HEK293T (cell line): ENCODE measurements around the gene UQCRQ.

ENCODE experiments used
- ARNT ChIP-seq: fragments of 450-650 bp; IDR thresholded peaks from 2 replicates; pipeline ENCODE4 v1.6.1; 2017; ENCODE audit warnings: mild to moderate bottlenecking
- FOXA1 ChIP-seq: fragments of 450-650 bp; IDR thresholded peaks from 2 replicates; pipeline ENCODE4 v1.6.1; 2016; ENCODE audit warnings: mild to moderate bottlenecking
- FOXM1 ChIP-seq: fragments of 450-650 bp; IDR thresholded peaks from 2 replicates; pipeline ENCODE4 v1.6.1; 2017; ENCODE audit warnings: mild to moderate bottlenecking, borderline replicate concordance
- HDGF ChIP-seq: fragments of 450-650 bp; IDR thresholded peaks from 2 replicates; pipeline ENCODE4 v1.6.1; 2017; ENCODE audit warnings: antibody characterized with exemption, borderline replicate concordance
- L3MBTL2 ChIP-seq: fragments of 450-650 bp; conservative IDR thresholded peaks from 2 replicates; pipeline ENCODE4 v1.6.1; 2016; ENCODE audit warnings: mild to moderate bottlenecking
- LEF1 ChIP-seq: fragments of 450-650 bp; IDR thresholded peaks from 2 replicates; pipeline ENCODE4 v1.6.1; 2017; ENCODE audit warnings: mild to moderate bottlenecking, borderline replicate concordance
- NFRKB ChIP-seq: fragments of 450-650 bp; IDR thresholded peaks from 2 replicates; pipeline ENCODE4 v1.6.1; 2016; ENCODE audit warnings: mild to moderate bottlenecking, moderate library complexity
- PKNOX1 ChIP-seq: fragments of 450-650 bp; IDR thresholded peaks from 2 replicates; pipeline ENCODE4 v1.6.1; 2016
- SP1 ChIP-seq: fragments of 450-650 bp; IDR thresholded peaks from 2 replicates; pipeline ENCODE4 v1.6.1; 2017
- SUZ12 ChIP-seq: fragments of 450-650 bp; IDR thresholded peaks from 2 replicates; pipeline ENCODE4 v1.6.1; 2016; ENCODE audit warnings: mild to moderate bottlenecking
- TARDBP ChIP-seq: fragments of 450-650 bp; IDR thresholded peaks from 2 replicates; pipeline ENCODE4 v1.6.1; 2016
- ZNF384 ChIP-seq: fragments of 450-650 bp; IDR thresholded peaks from 2 replicates; pipeline ENCODE4 v1.6.1; 2016

GRCh38 chr5:132867046-132867451 lies 607 bp downstream of the UQCRQ start:
- no peak for TF ChIP-seq TARDBP
- no peak for TF ChIP-seq LEF1
- no peak for TF ChIP-seq SP1
- no peak for TF ChIP-seq ZNF384
- TF ChIP-seq L3MBTL2, result no peak
- TF ChIP-seq ARNT, result no peak
- no peak for TF ChIP-seq PKNOX1
- TF ChIP-seq NFRKB, result no peak
- TF ChIP-seq FOXA1, result no peak
- TF ChIP-seq FOXM1, result no peak
- no peak for TF ChIP-seq SUZ12
- no peak for TF ChIP-seq HDGF
